GM18867 (cell line): ENCODE measurements around the gene CLCN1.

Experiments used
- ATAC-seq: cut with Tn5 transposase; IDR thresholded peaks from one replicate; pipeline ENCODE4 v1.9.1; 2021; ENCODE audit warnings: mild to moderate bottlenecking, moderate library complexity; ENCODE audit not compliant: unreplicated experiment

Gene CLCN1

DNA sequence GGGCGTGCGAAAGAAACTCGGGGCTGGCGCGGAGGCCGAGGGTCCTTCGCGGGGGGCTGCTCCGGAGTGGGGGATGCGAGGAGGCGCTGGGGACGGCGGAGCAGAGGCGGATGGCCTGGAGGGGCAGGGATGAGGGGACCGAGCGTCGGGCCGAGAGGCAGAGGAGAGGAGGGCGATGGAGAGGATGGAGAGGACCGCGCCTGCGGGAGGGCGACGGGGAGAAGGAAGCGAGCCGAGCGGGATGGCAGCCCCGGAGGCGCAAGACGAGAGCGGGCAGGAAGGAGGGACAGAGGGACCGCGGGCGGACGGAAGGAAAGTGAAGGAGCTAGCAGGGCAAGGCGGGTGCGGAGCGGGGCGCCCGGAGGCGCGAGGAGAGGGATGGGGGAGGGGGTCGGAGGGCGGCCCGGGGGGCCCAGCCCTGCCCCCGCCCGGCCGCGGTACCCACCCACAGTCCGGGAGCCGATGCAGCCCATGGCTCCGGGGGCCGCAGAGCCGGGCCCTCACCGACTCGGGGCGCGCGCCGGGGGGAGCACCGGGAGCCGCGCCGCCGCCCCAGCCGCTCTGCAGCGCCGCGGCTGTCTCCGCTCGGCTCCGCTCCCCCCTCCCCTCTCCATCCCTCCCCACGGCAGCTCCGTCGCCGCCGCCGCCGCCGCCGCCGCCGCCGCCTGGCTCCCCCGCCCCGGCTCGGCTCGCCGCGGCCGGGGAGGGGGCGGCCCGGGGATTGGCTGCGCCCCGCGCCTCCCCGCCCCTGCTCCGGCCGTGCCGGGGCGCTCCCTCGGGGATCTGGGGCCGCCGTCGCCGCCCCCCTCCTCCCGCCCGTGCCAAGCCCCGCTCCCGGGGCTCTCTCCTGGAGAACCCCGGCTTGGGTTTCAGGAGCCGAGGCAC, 46.5 kb downstream of the CLCN1 start, which contains the start of gene FAM131B:
TSS of gene FAM131B (minus strand) at position 583 of the 885 bp plus-strand sequence. CDS start at position 473, 110 bp downstream.
- ATAC-seq = peak; percentile 55

- no peak for ATAC-seq
These were observed 47.4 kb downstream of the CLCN1 start for GRCh38 chr7:143363016-143363937.

DNA sequence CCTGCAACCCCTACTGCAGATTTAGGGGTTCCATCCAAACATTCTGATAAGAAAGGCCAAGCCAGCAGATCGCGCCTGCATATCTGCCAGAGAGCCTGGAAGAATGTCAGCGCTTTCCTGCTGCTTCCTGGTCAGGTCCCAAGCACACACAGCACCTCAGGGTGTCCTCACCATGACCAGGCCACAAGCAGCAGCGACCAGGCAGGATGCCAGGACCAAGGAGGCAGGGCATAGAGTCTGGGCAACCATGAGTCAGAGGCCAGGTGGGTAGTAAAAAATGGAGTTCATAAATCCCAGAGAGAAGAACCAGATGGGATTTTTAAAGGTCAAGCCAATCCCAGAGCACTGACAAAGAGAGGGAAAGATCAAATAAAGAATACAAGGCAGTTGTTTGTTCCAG, 52.1 kb downstream of the CLCN1 start:
- ATAC-seq = no peak

GRCh38 chr7:143368387-143368786, 52.5 kb downstream of the CLCN1 start:
- ATAC-seq = no peak

DNA sequence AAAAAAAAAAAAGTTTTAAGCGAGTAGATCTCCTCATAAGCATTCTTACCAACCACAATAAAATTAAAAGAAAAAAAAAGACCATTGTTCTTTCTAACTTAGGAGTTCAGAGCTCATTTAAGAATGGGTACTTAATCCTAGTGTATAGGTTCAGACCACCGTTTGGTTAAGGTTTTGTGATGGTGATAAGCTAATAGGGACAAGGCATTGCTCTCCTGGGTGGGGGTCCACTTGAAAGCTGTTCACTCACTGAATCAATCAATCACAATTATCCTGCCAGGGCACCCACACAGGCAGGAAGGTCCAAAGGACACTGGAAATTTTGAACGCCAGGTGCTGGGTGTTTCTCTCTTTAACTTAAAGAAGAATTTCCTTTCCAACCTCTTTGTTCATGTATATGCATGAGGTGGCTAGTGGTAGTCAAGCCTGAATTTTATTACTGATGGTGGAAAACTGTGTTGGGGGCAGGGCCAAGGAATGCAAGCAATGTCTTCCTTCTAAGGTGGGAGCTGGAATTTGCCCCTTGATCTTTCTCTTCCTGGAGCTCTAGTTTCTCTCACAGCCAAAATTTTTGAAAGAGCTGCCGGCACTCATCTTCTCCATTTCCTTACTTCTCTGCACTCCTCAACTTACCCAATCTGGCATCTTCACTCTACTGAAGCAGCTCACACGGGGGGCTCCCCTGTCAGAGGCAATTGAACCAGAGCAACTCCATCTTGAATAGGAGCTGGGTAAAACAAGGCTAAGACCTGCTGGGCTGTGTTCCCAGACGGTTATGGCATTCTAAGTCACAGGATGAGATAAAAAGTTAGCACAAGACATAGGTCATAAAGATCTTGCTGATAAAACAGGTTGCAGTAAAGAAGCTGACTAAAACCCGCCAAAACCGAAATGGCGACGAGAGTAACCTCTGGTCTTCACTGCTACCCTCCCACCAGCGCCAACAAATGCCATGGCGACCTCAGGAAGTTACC, 54.1 kb downstream of the CLCN1 start:
- ATAC-seq = no peak

- no peak for ATAC-seq
These were observed 56.2 kb downstream of the CLCN1 start for GRCh38 chr7:143372070-143372469.

DNA sequence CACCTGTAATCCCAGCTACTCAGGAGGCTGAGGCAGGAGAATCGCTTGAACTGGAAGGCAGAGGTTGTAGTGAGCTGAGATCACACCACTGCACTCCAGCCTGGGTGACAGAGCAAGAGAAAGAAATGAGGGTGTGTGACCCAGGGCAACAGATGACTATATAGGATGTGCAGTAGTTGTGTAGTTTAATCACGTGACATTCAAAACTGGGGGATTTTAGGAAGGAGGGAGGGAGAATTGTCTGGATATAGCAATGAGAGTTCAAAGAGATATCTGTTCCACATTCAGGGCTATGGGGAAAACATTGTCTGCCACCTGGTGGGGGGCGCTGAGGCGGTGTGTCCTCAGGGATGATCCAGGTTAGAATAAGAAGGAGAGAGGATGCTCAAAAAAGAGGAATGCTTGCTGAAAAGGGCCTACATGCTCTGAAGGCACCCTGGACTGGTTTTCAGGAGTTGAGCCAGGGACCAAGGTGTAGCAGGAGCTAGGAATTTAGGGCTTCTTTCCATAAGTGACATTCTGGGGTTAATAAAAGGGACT, 57.4 kb downstream of the CLCN1 start:
- no peak for ATAC-seq

- no peak for ATAC-seq
These were observed 58.6 kb downstream of the CLCN1 start for GRCh38 chr7:143374561-143374960.

DNA sequence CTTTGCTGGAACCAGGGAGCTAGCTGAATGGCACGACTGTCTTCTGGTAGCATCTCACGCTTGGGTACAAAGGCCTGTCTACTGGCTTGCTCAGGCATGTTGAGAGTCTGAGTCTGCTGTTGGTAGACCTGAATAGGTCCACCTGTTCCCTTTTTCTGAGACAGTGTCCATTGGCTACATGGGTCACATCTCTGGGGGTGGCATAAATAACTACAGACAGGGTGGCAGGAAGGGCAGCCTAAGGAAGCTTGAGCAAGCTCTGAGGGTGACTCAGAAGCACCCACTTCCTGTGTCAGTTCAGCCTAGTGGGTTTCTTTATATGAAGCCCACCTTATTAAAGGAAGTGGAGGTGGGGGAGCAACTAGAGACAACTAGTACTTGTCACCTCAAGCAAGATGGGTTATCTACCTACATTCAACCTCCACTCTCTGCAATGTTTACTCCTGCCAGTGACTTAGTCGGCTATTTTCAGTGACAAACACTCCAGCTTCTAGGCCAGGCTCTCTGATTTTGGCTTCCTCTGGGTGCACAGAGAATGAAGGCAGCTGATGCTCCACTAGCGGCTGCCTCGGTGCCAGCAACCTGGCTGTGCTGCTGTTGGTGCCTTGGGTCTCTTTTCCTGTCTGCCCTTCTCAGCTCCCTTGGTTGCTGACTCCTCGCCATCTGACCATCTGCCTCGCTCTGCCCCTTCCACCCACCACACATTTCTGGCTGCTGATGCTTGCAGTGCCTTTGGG, 59.6 kb downstream of the CLCN1 start:
- no peak for ATAC-seq

- ATAC-seq = no peak
These were observed 60.5 kb downstream of the CLCN1 start for GRCh38 chr7:143376396-143376795.

DNA sequence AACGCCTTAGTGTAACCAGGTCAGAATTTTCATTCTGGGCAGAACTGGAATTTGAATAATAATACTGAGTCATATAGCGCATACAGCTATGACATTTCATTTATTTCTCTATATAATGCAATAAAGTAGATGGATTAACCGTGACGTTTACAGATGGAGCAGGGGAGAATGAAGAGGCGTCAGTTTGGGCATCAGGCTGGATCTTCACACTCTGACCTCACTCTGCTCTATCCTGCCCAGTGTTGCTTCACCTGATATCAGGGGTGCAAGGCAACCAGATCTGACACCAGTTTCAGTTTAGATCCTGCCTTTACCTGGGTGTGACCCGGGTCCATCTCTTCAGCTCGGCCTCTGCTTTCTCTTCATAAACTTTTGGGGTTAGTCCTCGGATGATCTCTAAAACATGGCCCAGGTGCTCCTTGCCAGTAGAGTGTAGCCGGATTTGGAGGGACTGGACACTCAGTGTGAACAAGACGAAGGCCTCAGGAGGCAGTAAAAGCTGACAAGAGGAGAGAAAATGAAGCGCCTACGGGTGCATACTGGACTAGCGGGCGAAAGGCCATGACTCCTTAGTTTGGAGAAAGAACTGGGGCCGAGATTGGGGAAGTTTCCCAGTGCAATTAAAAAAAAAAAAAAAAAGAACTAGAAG, 63.8 kb downstream of the CLCN1 start:
- ATAC-seq = peak; percentile 9

GRCh38 chr7:143380260-143380645, 64.3 kb downstream of the CLCN1 start:
- ATAC-seq = peak; percentile 60

GRCh38 chr7:143380646-143381426, 64.9 kb downstream of the CLCN1 start, which contains the start of gene ZYX:
TSS of gene ZYX (plus strand) at chr7:143381345. CDS start at chr7:143381572, 227 bp downstream.
- ATAC-seq = peak; percentile 80

GRCh38 chr7:143381427-143382125, 65.7 kb downstream of the CLCN1 start:
- peak; percentile 21 for ATAC-seq

DNA sequence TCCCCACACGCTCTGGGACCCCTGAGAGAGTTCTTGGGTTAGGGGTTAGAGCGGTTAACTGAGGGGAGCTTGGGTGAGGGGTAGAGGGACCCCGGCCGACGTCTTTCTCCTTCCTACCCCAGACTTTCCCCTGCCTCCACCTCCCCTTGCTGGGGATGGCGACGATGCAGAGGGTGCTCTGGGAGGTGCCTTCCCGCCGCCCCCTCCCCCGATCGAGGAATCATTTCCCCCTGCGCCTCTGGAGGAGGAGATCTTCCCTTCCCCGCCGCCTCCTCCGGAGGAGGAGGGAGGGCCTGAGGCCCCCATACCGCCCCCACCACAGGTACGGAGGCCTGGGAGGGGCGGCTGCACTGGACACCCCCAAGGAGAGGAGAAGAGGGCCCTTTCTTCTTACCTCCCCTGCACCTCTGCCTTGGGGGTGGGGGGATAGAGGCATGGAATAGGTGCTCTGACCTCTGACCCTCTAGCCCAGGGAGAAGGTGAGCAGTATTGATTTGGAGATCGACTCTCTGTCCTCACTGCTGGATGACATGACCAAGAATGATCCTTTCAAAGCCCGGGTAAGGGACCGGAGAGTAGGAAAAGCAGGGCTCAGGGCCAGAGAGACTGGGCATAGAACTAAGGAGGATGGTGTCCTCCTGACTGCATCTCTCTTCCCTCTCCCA, 66.3 kb downstream of the CLCN1 start:
- ATAC-seq = no peak

GRCh38 chr7:143382791-143383641, 67.1 kb downstream of the CLCN1 start:
- no peak for ATAC-seq
